ENCODE results near the gene ASIP. TPM values are rescaled to one million over a fixed set of nuclear protein-coding genes. Genes with fewer than 3 reads are reported as not detected.

ASIP gene
- total and polyA plus RNA-seq, 2 of the 13 experiments (the other 11 are each of a cell fraction or from before 2014, with no cell fraction given): not detected

GRCh38 chr20:34254979-34255378 is 13.8 kb downstream of the ASIP start (continued):
- TF ChIP-seq, protein P1, sequence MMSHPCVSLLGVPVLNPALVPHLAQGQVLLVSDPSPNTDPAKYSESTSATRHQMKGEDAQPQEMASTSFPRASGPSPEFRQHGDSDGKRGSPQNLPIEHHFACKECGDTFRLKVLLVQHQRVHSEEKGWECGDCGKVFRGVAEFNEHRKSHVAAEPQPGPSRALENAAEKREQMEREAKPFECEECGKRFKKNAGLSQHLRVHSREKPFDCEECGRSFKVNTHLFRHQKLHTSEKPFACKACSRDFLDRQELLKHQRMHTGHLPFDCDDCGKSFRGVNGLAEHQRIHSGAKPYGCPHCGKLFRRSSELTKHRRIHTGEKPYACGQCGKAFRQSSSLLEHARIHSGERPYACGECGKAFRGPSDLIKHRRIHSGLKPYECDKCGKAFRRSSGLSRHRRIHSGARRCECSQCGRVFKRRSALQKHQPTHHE (CRISPR knock-in tag; IDR thresholded peaks at IDR 0.05; ENCODE audit: borderline replicate concordance): no peak
- TF ChIP-seq ARID5B (CRISPR knock-in tag; IDR thresholded peaks at IDR 0.05): peak; percentile 79
- TF ChIP-seq ZNF891 (CRISPR knock-in tag; IDR thresholded peaks at IDR 0.05): no peak
- peak; percentile 48; the same call in 1 of the 2 replicates for TF ChIP-seq PAXIP1 (CRISPR knock-in tag; conservative IDR thresholded peaks at IDR 0.05)
- TF ChIP-seq ZNF850 (CRISPR knock-in tag; conservative IDR thresholded peaks at IDR 0.05): no peak
- TF ChIP-seq BHLHE40 (IDR thresholded peaks at IDR 0.05; ENCODE audit: low read length): peak; percentile 11; the same call in 1 of the 2 replicates
- no peak for TF ChIP-seq DNMT1 (CRISPR knock-in tag; IDR thresholded peaks at IDR 0.05)
- TF ChIP-seq ZEB1 (IDR thresholded peaks at IDR 0.05; ENCODE audit: insufficient replicate concordance, low read depth): no peak
- no peak for TF ChIP-seq SNAI1 (CRISPR knock-in tag; IDR thresholded peaks at IDR 0.05; ENCODE audit: borderline replicate concordance)
- no peak for TF ChIP-seq ZHX2 (IDR thresholded peaks at IDR 0.05; ENCODE audit: low read depth)
- no peak for TF ChIP-seq ZHX2 (CRISPR knock-in tag; IDR thresholded peaks at IDR 0.05; ENCODE audit: borderline replicate concordance)
- no peak for TF ChIP-seq SOX6 (IDR thresholded peaks at IDR 0.05)
- peak; percentile 85 for TF ChIP-seq SOX6 (CRISPR knock-in tag; IDR thresholded peaks at IDR 0.05)
- TF ChIP-seq XRCC5 (optimal IDR thresholded peaks at IDR 0.05; ENCODE audit: low read length): peak; percentile 73

All from HepG2 (cell line).